ENCODE measurements around the gene AIRE.

DNA sequence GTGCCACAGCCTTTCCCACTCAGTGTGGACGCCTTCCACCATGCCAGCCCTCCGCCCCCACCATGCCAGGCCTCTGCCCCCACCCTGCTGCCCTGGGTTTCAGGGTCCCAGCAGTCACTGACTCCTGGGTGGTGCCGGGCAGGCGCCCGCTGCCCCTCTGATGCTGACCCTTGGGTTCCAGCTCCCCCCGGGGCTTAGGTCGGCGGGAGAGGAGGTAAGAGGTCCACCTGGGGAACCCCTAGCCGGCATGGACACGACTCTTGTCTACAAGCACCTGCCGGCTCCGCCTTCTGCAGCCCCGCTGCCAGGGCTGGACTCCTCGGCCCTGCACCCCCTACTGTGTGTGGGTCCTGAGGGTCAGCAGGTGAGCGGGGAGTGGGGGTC is 7.1 kb downstream of the AIRE start:
- TF ChIP-seq, protein P1, sequence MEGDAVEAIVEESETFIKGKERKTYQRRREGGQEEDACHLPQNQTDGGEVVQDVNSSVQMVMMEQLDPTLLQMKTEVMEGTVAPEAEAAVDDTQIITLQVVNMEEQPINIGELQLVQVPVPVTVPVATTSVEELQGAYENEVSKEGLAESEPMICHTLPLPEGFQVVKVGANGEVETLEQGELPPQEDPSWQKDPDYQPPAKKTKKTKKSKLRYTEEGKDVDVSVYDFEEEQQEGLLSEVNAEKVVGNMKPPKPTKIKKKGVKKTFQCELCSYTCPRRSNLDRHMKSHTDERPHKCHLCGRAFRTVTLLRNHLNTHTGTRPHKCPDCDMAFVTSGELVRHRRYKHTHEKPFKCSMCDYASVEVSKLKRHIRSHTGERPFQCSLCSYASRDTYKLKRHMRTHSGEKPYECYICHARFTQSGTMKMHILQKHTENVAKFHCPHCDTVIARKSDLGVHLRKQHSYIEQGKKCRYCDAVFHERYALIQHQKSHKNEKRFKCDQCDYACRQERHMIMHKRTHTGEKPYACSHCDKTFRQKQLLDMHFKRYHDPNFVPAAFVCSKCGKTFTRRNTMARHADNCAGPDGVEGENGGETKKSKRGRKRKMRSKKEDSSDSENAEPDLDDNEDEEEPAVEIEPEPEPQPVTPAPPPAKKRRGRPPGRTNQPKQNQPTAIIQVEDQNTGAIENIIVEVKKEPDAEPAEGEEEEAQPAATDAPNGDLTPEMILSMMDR (IDR thresholded peaks at IDR 0.05): no peak
- no peak for TF ChIP-seq POLR2A (IDR thresholded peaks at IDR 0.05)

Data from adrenal gland (tissue), 5 donors.